Thoracic aorta (tissue), 2 donors: ENCODE measurements around the gene ITGA3. TPM values are rescaled to one million over a fixed set of nuclear protein-coding genes. Genes with fewer than 3 reads are reported as not detected.
A peak's percentile ranks its signal among the peaks of the same experiment; 100 is the strongest.

Source experiments
- ATAC-seq: fragments of 150-250 bp; one replicate; pipeline ENCODE4 v1.8.0; 2017; ENCODE audit warnings: low read depth; ENCODE audit not compliant: insufficient number of reproducible peaks, low FRiP score
- DNase-seq: peaks from one replicate; pipeline ENCODE4 v3.0.0-alpha.2; 2020; ENCODE audit warnings: low spot score
- H3K27ac ChIP-seq, 2 donors: fragments of 200-600 bp; sonication (generic); 1 replicate in 1 of 2; 2 replicates in 1 of 2; pipeline ENCODE4 v1.5.1; 2016; ENCODE audit warnings: mild to moderate bottlenecking in 2 of 2, moderate library complexity in 2 of 2
- H3K27me3 ChIP-seq: fragments of 200-600 bp; sonication (generic); replicated peaks from 2 replicates; pipeline ENCODE4 v1.6.0; 2016; ENCODE audit warnings: mild to moderate bottlenecking; ENCODE audit not compliant: insufficient read depth
- H3K36me3 ChIP-seq: fragments of 200-600 bp; sonication (generic); one replicate; pipeline ENCODE4 v1.5.1; 2016
- H3K4me1 ChIP-seq, 2 donors: fragments of 200-600 bp; sonication (generic); 1 replicate in 1 of 2; 2 replicates in 1 of 2; pipeline versions ENCODE4 v1.5.1 to v1.6.0; 2016; ENCODE audit warnings: low read depth in 2 of 2, mild to moderate bottlenecking in 1 of 2; ENCODE audit not compliant: control insufficient read depth in 1 of 2
- H3K4me3 ChIP-seq: fragments of 200-600 bp; sonication (generic); 2 replicates; pipeline ENCODE4 v1.5.1; 2016; ENCODE audit warnings: mild to moderate bottlenecking
- H3K9me3 ChIP-seq: fragments of 200-600 bp; sonication (generic); 2 replicates; pipeline ENCODE4 v1.5.1; 2016
- CTCF ChIP-seq: fragments of 200-600 bp; sonication (generic); IDR thresholded peaks from one replicate; pipeline ENCODE4 v1.5.1; 2019; ENCODE audit warnings: antibody characterized with exemption
- total RNA-seq, 2 donors: library from RNA; depleted of rRNA; stranded (reverse); fragments of >200 nt; gene quantifications; one replicate each; pipeline versions ENCODE4 v1.1.0 to v1.2.3, GENCODE V29; 2016

ITGA3 gene
- total RNA-seq, 2 donors from 2014 or later, result 197 to 260 TPM

GRCh38 chr17:50114401-50114800 lies 58.5 kb downstream of the ITGA3 start:
- no peak overlapping the region for H3K4me3 ChIP-seq
- DNase-seq (no peak), ATAC-seq (no peak)
- peaks cover 10% of the 10 kb centered on the region for H3K36me3 ChIP-seq
- no peak overlapping the region for H3K27ac ChIP-seq
- TF ChIP-seq CTCF, result no peak
- no peaks in the 10 kb centered on the region for H3K27me3 ChIP-seq
- H3K9me3 ChIP-seq, result no peaks in the 10 kb centered on the region
- peaks cover 24 to 49% of the 10 kb centered on the region in 2 donors for H3K4me1 ChIP-seq

- H3K9me3 ChIP-seq, result no peaks in the 10 kb centered on the region
- no peak for TF ChIP-seq CTCF
- H3K27me3 ChIP-seq, result no peaks in the 10 kb centered on the region
- H3K4me1 ChIP-seq, result peaks cover 24 to 49% of the 10 kb centered on the region in 2 donors
- peaks cover 4% of the 10 kb centered on the region for H3K36me3 ChIP-seq
- DNase-seq (no peak), ATAC-seq (no peak)
- no peak overlapping the region for H3K4me3 ChIP-seq
- no peak overlapping the region for H3K27ac ChIP-seq
Observed at GRCh38 chr17:50114849-50115357, 59.0 kb downstream of the ITGA3 start.

- DNase-seq, result no peak
- TF ChIP-seq CTCF, result no peak
- H3K36me3 ChIP-seq, result no peaks in the 10 kb centered on the region
- H3K4me1 ChIP-seq, result peaks cover 24 to 46% of the 10 kb centered on the region in 2 donors
- H3K27me3 ChIP-seq, result no peaks in the 10 kb centered on the region
- no peak overlapping the region for H3K4me3 ChIP-seq
- H3K27ac ChIP-seq, result no peak overlapping the region
- H3K9me3 ChIP-seq, result no peaks in the 10 kb centered on the region
- no peak for ATAC-seq
Observed at GRCh38 chr17:50115756-50116155, 59.8 kb downstream of the ITGA3 start.

- Histone ChIP-seq H3K9me3 (no peaks in the 10 kb centered on the region), H3K27ac (no peak overlapping the region), H3K27me3 (no peaks in the 10 kb centered on the region), H3K4me3 (peak overlapping the region; percentile 65), H3K36me3 (no peaks in the 10 kb centered on the region), H3K4me1 (peaks cover 11 to 29% of the 10 kb centered on the region in 2 donors)
- ATAC-seq (no peak), DNase-seq (no peak)
- TF ChIP-seq CTCF, result peak; percentile 79
Observed at GRCh38 chr17:50117202-50118051, 61.5 kb downstream of the ITGA3 start.

- ATAC-seq (no peak), DNase-seq (no peak)
- Histone ChIP-seq H3K4me1 (peaks cover 9 to 21% of the 10 kb centered on the region in 2 donors), H3K36me3 (no peaks in the 10 kb centered on the region), H3K27ac (no peak overlapping the region), H3K9me3 (no peaks in the 10 kb centered on the region), H3K27me3 (no peaks in the 10 kb centered on the region), H3K4me3 (no peak overlapping the region)
- TF ChIP-seq CTCF, result no peak
Observed at GRCh38 chr17:50118076-50118827, 62.3 kb downstream of the ITGA3 start.
